Measurements from ENCODE around the gene JMJD8.
"Not testable (repeated sequence)": the region's sequence is repeated elsewhere in the genome, so short reads cannot be mapped to it uniquely, and the experiment has no call there.

The JMJD8 gene

GRCh38 chr16:721765-722540 lies 37.8 kb upstream of the JMJD8 start:
- no peak for DNase-seq

- no peak for DNase-seq
Measured at GRCh38 chr16:720990-721764, 37.0 kb upstream of the JMJD8 start, which contains the start of gene ANTKMT. Gene ANTKMT, plus strand, starts transcription at chr16:721146. Its CDS starts 129 bp downstream, at chr16:721275.

- DNase-seq, result no peak
Measured at GRCh38 chr16:720447-720989, 36.4 kb upstream of the JMJD8 start.

- DNase-seq, result peak; percentile 32
Measured at GRCh38 chr16:719815-720446, 35.8 kb upstream of the JMJD8 start.

- DNase-seq, result no peak
Measured at GRCh38 chr16:718922-719321, 34.8 kb upstream of the JMJD8 start.

- no peak for DNase-seq
Measured at GRCh38 chr16:718389-718788, 34.3 kb upstream of the JMJD8 start.

- no peak for DNase-seq
Measured at GRCh38 chr16:717450-718245, 33.5 kb upstream of the JMJD8 start.

- DNase-seq, result no peak
Measured at GRCh38 chr16:716768-717325, 32.7 kb upstream of the JMJD8 start.

GRCh38 chr16:716200-716568 lies 32.0 kb upstream of the JMJD8 start:
- no peak for DNase-seq

GRCh38 chr16:715477-716199 lies 31.5 kb upstream of the JMJD8 start:
- no peak for DNase-seq

GRCh38 chr16:714558-715476 lies 30.7 kb upstream of the JMJD8 start, which contains the start of gene METRN:
Gene METRN, plus strand, starts transcription at chr16:715118. Its CDS starts 172 bp downstream, at chr16:715290.
- DNase-seq, result no peak

- no peak for DNase-seq
Measured at GRCh38 chr16:714079-714478, 29.9 kb upstream of the JMJD8 start.

- not testable (repeated sequence) for DNase-seq
Measured at GRCh38 chr16:712740-713250, 28.7 kb upstream of the JMJD8 start.

GRCh38 chr16:711548-712320 lies 27.6 kb upstream of the JMJD8 start:
- DNase-seq, result no peak

GRCh38 chr16:711084-711483 lies 26.9 kb upstream of the JMJD8 start:
- DNase-seq, result no peak

GRCh38 chr16:710500-711075 lies 26.5 kb upstream of the JMJD8 start:
- no peak for DNase-seq

GRCh38 chr16:709566-710499 lies 25.7 kb upstream of the JMJD8 start:
- DNase-seq, result no peak

- no peak for DNase-seq
Measured at GRCh38 chr16:708959-709358, 24.8 kb upstream of the JMJD8 start.
